GM13977 (cell line): ENCODE data around the gene GLB1L2.

Experiments used
- DNase-seq: peaks from one replicate; pipeline ENCODE4 v3.0.0; 2012; ENCODE audit warnings: low spot score
- in situ Hi-C: fragments of 300-500 bp; cut with MboI; formaldehyde crosslinking; loops from one replicate; pipeline ENCODE4 v1.12.0; 2022; ENCODE audit warnings: low sequenced_read_pairs, low pct_unique_long_range_greater_than_20kb, mixed read lengths, inconsistent platforms; ENCODE audit not compliant: unreplicated experiment
- TF ChIP-seq, protein P1 (sequence below): IDR thresholded peaks from 2 replicates; pipeline ENCODE4 v1.5.1; 2012; ENCODE audit warnings: mild to moderate bottlenecking, control low read depth; ENCODE audit not compliant: insufficient read depth; ENCODE audit errors: extremely low read depth, missing control alignments

GLB1L2 gene

GRCh38 chr11:134398644-134399292 lies 67.0 kb downstream of the GLB1L2 start:
- TF ChIP-seq, protein P1, sequence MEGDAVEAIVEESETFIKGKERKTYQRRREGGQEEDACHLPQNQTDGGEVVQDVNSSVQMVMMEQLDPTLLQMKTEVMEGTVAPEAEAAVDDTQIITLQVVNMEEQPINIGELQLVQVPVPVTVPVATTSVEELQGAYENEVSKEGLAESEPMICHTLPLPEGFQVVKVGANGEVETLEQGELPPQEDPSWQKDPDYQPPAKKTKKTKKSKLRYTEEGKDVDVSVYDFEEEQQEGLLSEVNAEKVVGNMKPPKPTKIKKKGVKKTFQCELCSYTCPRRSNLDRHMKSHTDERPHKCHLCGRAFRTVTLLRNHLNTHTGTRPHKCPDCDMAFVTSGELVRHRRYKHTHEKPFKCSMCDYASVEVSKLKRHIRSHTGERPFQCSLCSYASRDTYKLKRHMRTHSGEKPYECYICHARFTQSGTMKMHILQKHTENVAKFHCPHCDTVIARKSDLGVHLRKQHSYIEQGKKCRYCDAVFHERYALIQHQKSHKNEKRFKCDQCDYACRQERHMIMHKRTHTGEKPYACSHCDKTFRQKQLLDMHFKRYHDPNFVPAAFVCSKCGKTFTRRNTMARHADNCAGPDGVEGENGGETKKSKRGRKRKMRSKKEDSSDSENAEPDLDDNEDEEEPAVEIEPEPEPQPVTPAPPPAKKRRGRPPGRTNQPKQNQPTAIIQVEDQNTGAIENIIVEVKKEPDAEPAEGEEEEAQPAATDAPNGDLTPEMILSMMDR, result no peak
- in situ Hi-C loops, result no loop called here
- no peak for DNase-seq

DNA sequence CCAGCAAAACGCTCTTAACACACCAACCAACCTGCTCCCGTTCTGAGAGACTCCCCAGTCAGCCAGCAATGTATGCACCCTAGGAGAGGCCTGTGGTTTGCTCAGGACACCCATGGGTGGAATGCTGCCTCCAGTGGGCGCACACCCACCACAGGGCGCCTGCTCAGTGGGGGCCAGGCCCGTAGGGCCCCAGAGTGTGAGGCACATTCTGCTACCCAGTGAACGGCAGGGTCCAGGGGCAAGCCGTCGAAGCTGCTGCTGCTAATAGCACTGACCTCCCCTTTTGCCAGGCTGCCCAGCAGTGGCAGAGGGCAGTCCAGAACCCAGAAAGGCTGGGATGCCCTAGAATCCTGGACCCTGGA lies 67.5 kb downstream of the GLB1L2 start:
- no peak for DNase-seq

GRCh38 chr11:134399996-134400395 lies 68.2 kb downstream of the GLB1L2 start:
- in situ Hi-C loops, result no loop called here
- TF ChIP-seq, protein P1, result no peak
- DNase-seq, result no peak

More for the DNA sequence above, 67.5 kb downstream of the GLB1L2 start:
- in situ Hi-C loops, result no loop called here
- TF ChIP-seq, protein P1, result no peak

DNA sequence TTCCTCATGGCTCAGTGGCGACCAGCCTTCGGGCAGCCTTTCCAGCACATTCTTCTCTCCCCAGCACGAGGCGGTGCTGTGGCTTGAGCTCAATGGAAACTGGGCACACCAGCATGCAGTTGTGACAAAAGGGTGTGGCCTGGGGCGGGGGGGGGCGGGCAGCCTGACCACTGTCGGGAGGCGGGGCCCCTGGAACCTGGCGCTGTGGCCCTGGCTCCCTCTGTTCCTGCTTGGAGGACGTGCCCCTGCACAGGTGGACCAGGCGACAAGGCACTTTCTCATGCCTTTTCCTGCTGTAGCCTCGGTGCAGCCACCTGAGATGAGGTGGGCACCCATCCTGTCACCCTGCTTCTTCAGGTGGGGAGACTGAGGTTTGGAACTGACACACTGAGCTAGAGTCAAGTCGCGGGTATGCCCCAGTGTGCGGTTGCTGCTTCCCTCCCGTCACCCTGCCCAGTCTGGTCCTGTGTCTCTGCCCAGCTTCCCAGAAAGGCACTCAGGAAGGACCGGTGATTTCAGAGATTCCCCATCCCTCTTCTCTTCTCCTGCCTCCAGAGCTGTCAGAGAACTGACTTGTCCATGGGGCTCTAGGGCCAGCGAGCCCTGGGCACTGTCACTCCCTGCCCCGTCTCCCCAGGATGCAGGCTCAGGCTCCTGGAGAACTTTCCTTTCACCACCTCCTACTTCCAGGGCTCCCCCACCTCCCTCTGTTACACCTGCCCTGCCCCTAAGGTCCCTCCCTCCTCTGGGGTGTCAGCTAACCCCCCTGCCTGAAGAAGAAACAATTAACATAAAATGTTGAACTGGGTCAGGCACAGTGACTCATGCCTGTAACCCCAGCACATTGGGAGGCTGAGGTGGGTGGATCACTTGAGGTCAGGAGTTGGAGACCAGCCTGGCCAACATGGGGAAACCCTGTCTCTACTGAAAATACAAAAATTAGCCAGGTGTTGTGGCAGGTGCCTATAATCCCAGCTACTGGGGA lies 70.3 kb downstream of the GLB1L2 start:
- no peak for DNase-seq

DNA sequence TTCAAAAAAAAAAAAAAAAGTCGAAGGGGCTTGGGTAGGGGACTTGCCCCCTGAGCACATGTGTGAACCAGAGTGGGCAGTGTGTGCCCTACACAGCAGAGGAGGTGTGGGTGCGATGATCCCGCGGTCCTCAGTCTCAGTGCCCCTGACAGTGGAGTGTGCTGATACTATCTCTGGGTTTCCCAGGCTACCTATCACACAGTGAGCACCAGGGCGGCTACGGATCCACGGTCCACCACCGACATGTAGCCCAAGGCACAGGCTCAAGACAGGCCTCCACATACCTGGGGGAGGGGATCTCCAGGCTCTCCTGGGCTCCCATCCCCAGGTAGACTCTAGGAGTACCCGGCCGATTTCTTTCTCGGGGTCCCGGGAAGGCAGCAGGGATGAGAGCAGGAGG lies 71.1 kb downstream of the GLB1L2 start:
- TF ChIP-seq, protein P1, result no peak
- in situ Hi-C loops, result no loop called here
- no peak for DNase-seq

More for the DNA sequence above, 70.3 kb downstream of the GLB1L2 start:
- in situ Hi-C loops, result no loop called here
- TF ChIP-seq, protein P1, result no peak

- TF ChIP-seq, protein P1, result no peak
- in situ Hi-C loops, result no loop called here
- DNase-seq, result no peak
These were observed 73.0 kb downstream of the GLB1L2 start for GRCh38 chr11:134404575-134405341.
